GM10248 (cell line): ENCODE measurements around the gene PRR32.
"Not testable (repeated sequence)": the region's sequence is repeated elsewhere in the genome, so short reads cannot be mapped to it uniquely, and the experiment has no call there.

Experiments used
- CTCF ChIA-PET: fragments of 300-600 bp; sonication (Branson Sonifier 250); formaldehyde crosslinking; extraction: SDS; loops from one replicate; lab custom pipeline; 2021; ENCODE audit warnings: antibody characterized with exemption; lab: Yijun Ruan, JAX
- POLR2A ChIA-PET: fragments of 350-650 bp; sonication (Branson Sonifier 250); formaldehyde crosslinking; extraction: SDS; loops from one replicate; lab custom pipeline; 2020; ENCODE audit warnings: antibody characterized with exemption; lab: Yijun Ruan, JAX
- DNase-seq: peaks from one replicate; pipeline ENCODE4 v3.0.0; 2012; ENCODE audit errors: extremely low spot score
- CTCF ChIP-seq: IDR thresholded peaks from 2 replicates; pipeline ENCODE4 v1.5.1; 2012; ENCODE audit warnings: mild to moderate bottlenecking, low read depth; ENCODE audit errors: extremely low read depth, missing control alignments, control extremely low read depth

PRR32 gene

GRCh38 chrX:126819429-126819828 is at the start of gene PRR32:
TSS of gene PRR32 (plus strand) at chrX:126819729. CDS start at chrX:126819844, 115 bp downstream.
- no peak for DNase-seq
- CTCF ChIA-PET, result no interaction called here
- TF ChIP-seq CTCF, result no peak
- POLR2A ChIA-PET, result no interaction called here

GRCh38 chrX:126770179-126770578 is 49.4 kb upstream of the PRR32 start:
- peak; percentile 15 for TF ChIP-seq CTCF
- CTCF ChIA-PET, result interaction anchor here (0.7 to 1.8 kb wide), 2 partner anchors 17 to 38 kb away, joined by 3 read pairs; no protein-coding TSS in a partner anchor
- POLR2A ChIA-PET, result no interaction called here
- peak; percentile 18 for DNase-seq

GRCh38 chrX:126785539-126785938 is 34.0 kb upstream of the PRR32 start:
- TF ChIP-seq CTCF, result no peak
- DNase-seq, result no peak
- ChIA-PET POLR2A (no interaction called here), CTCF (no interaction called here)

- ChIA-PET CTCF (no interaction called here), POLR2A (no interaction called here)
- no peak for TF ChIP-seq CTCF
- no peak for DNase-seq
Observed at GRCh38 chrX:126799059-126799458, 20.5 kb upstream of the PRR32 start.

GRCh38 chrX:126806784-126807183 is 12.7 kb upstream of the PRR32 start:
- POLR2A ChIA-PET, CTCF ChIA-PET: not testable (repeated sequence)

GRCh38 chrX:126815806-126816205 is 3.7 kb upstream of the PRR32 start:
- no peak for DNase-seq
- ChIA-PET CTCF (interaction anchor here (1.2 kb wide), 1 partner anchor 9 kb away, joined by 3 read pairs; no protein-coding TSS in a partner anchor), POLR2A (no interaction called here)
- no peak for TF ChIP-seq CTCF

More at GRCh38 chrX:126806784-126807183, 12.7 kb upstream of the PRR32 start:
- not testable (repeated sequence) for DNase-seq

GRCh38 chrX:126820700-126821420 is 1.3 kb downstream of the PRR32 start:
- ChIA-PET POLR2A (no interaction called here), CTCF (no interaction called here)
- no peak for TF ChIP-seq CTCF
- no peak for DNase-seq
